GM18868 (cell line): Measurements from ENCODE around the gene CCDC91.
A peak's percentile ranks its signal among the peaks of the same experiment; 100 is the strongest.
"Not testable (repeated sequence)": the region's sequence is repeated elsewhere in the genome, so short reads cannot be mapped to it uniquely, and the experiment has no call there.

ENCODE experiments used
- ATAC-seq: cut with Tn5 transposase; IDR thresholded peaks from one replicate; pipeline ENCODE4 v1.9.1; 2021; ENCODE audit warnings: mild to moderate bottlenecking, moderate library complexity; ENCODE audit not compliant: unreplicated experiment

Gene CCDC91

DNA sequence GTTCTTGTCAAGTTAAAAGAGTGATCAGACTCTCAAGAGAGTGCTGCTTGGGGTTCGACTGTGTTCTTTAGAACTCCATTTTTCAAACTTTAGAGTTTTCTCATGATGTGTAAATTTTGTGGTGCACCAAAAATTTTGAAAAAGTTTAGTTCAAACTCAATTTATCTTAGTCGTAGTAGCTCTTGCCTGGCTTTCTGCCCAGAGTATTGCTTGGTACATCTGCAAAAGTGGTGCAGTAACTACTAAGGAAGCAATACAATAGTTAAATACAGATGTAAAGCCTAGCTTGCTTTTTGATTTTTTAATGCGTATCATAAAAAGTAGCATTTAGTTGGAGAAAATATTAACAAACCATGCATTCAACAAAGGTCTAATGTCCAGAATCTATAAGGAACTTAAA lies 9.5 kb upstream of the CCDC91 start:
- ATAC-seq: no peak

- ATAC-seq: no peak
Observed at GRCh38 chr12:28184375-28184774, 5.9 kb upstream of the CCDC91 start.

DNA sequence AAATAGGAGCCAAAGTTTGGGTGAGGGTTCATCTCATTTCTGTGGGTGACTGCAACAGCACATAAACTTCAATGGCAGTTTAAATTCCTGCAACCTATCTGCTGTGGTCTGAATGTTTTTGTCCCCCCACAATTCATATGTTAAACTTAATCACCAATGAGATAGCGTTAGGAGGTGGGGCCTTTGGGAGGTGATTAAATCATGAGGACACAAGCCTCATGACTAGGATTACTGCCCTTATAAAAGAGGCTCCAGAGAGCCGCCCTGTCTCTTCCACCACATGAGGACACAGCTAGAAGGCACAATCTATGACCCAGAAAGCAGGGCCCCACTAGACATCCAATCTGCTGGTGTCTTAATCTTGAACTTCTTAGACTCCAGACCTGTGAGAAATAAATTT lies 3.8 kb upstream of the CCDC91 start:
- ATAC-seq: no peak

DNA sequence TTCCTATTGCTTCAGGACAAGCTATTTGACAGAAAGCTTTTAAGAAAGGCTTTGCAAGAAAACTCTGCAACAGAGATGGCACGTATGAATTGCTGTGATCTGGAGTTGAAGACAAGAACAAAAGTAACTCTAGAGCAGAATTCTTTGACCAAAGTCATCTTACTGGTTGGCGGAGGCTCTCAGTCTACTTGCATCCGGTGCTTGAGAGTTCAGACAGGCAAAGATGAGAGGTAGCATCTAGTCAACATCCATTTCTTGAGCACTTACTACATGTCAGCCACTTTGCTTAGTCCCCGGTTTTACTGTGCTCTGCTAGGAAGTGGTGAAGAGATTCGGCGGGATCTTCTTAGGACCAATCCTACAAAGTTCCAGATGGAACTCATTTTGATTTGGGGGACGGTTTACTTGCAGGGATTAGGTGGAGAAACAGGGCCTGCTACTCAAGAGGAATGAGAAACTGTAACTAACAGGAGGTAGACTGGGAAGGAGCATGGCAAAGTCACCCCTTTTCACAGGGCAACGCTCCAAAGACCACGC lies 404 bp upstream of the CCDC91 start:
- ATAC-seq: no peak

GRCh38 chr12:28191051-28192048 lies 1.1 kb downstream of the CCDC91 start:
- ATAC-seq: peak; percentile 3

- ATAC-seq: no peak
Observed at GRCh38 chr12:28192125-28192524, 1.9 kb downstream of the CCDC91 start.

DNA sequence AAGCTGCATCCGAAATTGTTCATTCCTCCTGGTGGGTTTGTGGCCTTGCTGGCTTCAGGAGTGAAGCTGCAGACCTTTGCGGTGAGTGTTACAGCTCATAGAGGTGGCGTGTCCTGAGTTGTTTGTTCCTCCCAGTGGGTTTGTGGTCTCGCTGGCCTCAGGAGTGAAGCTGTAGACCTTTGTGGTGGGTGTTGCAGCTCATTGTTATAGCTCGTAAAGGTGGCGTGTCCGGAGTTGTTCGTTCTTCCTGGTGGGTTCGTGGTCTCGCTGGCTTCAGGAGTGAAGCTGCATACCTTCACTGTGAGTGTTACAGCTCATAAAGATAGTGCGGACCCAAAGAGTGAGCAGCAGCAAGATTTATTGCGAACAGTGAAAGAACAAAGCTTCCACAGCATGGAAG lies 4.4 kb downstream of the CCDC91 start:
- not testable (repeated sequence) for ATAC-seq

DNA sequence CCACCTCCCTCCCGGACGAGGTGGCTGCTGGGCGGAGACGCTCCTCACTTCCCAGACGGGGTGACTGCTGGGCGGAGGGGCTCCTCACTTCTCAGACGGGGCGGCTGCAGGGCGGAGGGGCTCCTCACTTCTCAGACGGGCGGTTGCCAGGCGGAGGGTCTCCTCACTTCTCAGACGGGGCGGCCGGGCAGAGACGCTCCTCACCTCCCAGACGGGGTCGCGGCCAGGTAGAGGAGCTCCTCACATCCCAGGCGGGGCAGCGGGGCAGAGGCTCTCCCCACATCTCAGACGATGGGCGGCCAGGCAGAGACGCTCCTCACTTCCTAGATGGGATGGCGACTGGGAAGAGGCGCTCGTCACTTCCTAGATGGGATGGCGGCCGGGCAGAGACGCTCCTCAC lies 10.9 kb downstream of the CCDC91 start:
- not testable (repeated sequence) for ATAC-seq

DNA sequence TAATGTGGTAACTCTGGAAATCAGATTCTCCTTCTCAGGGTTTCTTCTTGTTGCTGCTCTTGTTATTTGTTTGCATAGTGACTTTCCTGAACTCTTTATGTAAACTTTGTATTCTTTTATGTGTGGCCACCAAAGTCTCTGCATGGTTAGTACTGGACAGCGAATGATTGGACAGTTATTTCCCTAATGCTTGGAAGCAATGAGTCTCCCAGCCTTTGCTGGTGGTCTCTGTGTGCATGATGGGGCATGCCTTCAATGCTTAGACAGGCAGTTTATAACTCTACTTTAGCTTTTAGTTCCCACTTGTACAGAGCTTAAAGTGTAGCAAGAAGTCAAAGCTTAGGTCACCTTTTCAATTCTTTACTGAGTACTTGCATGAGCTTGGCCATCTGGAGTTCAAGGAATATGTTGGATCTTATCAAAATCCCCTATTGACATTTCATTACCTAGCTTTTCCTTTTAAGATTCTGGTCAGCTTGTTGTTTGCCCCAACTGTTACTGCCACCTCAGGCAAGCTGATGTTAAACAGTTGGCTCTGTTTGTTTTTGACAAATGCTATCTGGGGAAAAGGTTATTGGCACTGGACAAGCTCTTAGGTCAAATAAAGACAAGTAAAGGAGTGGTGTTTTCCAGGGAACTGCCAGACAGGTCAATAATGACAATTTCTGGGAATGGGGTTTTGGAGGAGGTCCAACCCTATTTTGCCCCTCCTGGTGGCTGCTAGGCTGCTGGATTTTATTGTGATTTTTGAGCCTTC lies 12.3 kb downstream of the CCDC91 start:
- no peak for ATAC-seq

DNA sequence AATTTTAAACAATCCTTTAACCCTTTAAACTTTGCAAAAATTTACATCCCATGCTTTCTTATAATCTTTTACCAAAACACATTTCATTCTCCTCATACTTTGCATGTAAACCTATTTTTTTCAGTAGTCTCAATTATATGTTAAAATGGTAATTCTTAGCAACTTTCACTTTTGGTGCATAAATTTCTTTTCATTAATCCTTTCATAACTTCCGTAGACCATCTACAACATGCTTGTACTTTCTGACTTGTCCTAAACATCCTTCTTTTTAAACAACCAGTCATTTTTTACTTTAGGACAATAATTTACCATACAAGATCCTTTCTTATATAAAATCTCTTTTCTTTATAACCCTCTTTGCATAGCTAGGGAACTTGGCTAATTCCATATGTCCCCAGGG lies 19.5 kb downstream of the CCDC91 start:
- no peak for ATAC-seq

DNA sequence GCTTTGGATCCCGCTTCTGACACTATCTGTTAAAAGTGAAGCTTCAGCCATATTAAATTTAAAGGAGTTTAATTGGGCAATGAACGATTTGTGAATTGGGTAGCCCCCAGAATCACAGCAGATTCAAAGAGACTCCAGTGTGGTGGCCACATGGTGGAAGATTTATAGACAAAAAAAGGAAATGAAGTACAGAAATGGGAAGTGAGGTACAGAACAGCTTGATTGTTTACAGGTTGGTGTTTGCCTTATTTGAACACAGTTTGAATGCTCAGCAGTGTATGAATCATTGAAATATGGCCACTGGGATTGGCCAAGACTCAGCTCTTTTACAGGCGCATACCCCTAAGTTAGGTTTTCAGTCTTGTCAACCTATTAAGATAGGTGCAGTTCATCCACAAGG lies 21.9 kb downstream of the CCDC91 start:
- ATAC-seq: no peak

GRCh38 chr12:28215021-28215420 lies 24.8 kb downstream of the CCDC91 start:
- ATAC-seq: no peak

- no peak for ATAC-seq
Observed at GRCh38 chr12:28216016-28216415, 25.8 kb downstream of the CCDC91 start.

GRCh38 chr12:28217805-28218204 lies 27.5 kb downstream of the CCDC91 start:
- ATAC-seq: peak; percentile 51

- no peak for ATAC-seq
Observed at GRCh38 chr12:28218875-28219274, 28.6 kb downstream of the CCDC91 start.

GRCh38 chr12:28219827-28220226 lies 29.6 kb downstream of the CCDC91 start:
- no peak for ATAC-seq

GRCh38 chr12:28222081-28222700 lies 31.9 kb downstream of the CCDC91 start:
- no peak for ATAC-seq

DNA sequence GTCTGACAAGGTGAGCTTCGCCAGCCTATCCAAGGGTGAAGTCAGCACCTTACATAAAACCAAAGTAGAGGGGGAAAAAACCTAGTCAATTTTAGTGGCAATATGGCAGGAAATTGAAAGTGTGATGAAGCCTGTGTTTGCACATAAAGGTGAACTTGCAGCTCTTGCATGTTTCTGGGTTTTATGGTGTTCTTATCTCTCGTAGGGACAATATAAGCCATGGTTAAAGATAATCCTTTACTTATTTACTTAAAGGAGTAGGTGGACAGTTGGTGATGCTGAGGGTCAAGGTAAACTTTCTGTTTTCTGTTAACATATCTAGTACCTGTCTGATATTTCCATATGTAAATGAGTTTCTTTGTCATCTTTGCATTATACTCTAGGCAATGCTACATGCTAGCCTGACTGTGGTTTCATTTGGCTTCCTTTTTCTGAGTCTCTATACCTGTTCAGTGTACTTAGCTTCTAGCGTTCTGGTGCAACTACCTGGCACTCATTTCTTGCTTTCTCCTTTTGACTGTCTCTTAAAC lies 32.8 kb downstream of the CCDC91 start:
- ATAC-seq: peak; percentile 95

- peak; percentile 32 for ATAC-seq
Observed at GRCh38 chr12:28223858-28224257, 33.6 kb downstream of the CCDC91 start.

- ATAC-seq: no peak
Observed at GRCh38 chr12:28226705-28227104, 36.4 kb downstream of the CCDC91 start.

DNA sequence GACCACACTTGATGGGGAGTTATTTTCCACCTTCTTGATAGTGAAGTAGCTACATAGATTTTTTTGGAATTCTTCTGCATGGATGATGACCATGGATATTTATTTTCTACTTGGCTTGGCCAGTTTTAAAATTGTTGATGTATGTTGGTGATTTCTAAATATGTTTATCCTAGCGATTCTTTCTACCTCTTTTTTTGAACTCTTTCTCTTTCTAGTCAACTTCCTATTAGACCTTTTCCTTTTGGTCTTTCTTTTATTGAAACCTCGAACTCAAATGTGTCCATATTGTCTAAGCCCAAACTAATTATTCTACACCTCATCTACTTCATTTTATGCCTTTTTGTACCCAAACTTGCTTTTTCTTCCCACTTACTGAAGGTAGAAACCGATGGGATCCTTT lies 37.0 kb downstream of the CCDC91 start:
- ATAC-seq: no peak
